ENCODE measurements around the gene AGO4.
A peak's percentile ranks its signal among the peaks of the same experiment; 100 is the strongest.

The AGO4 gene

DNA sequence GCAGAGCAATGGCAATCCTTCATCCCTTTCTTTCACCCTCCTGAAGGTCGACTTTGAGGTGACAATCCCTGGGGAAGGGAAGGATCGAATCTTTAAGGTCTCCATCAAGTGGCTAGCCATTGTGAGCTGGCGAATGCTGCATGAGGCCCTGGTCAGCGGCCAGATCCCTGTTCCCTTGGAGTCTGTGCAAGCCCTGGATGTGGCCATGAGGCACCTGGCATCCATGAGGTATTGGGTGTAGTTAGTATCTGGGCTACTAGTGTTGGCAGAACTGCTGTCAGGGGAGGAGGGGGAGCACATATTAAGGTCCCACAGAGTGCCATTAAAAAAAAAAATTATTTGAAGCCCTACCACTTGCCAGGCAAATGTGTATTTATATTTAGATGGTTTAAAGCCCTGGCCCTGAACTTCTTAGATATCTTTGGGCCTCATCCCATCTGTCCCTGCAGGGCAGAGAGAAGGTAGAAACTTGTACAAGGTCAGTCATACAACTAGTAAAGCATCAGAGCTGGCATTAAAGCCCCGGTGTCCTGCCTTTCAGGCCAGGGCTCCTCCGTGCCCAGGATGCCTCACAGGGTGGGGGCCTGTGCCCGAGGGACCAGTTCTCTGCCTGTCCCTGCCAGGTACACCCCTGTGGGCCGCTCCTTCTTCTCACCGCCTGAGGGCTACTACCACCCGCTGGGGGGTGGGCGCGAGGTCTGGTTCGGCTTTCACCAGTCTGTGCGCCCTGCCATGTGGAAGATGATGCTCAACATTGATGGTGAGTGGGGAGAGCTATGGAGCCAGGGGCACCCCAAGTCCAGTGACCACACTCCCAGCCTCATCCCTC, 85.4 kb downstream of the AGO4 start:
- peaks cover 15% of the 10 kb centered on the region for H3K4me1 Mint-ChIP-seq
- H3K27ac Mint-ChIP-seq, result peak overlapping the region; percentile 56
- peaks cover 93% of the 10 kb centered on the region for H3K36me3 Mint-ChIP-seq
- DNase-seq (ENCODE audit: low spot score in 2 of 2) (no peak), ATAC-seq (peak; percentile 11)
- no peak overlapping the region for H3K4me3 Mint-ChIP-seq
- no peaks in the 10 kb centered on the region for H3K9me3 Mint-ChIP-seq

DNA sequence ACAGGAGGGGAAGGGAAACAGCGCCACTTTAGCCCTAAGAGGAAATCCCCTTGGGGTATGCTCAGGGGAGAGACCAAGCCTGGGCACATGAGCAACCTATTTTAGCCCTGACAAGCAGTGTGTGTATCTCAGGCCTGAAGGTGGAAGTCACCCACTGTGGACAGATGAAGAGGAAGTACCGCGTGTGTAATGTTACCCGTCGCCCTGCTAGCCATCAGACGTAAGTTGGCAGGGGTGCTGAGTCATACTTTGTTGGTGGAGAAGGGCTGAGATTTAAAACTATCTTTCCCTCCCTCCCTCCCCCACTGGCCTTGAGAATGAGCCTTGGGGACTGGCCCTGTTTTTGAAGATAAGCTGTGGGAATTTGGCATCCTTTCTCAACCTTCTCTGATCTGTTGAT, 86.4 kb downstream of the AGO4 start:
- DNase-seq (ENCODE audit: low spot score in 2 of 2), result no peak
- no peak overlapping the region for H3K4me3 Mint-ChIP-seq
- H3K4me1 Mint-ChIP-seq, result peaks cover 9% of the 10 kb centered on the region
- peak; percentile 55 for ATAC-seq
- peaks cover 92% of the 10 kb centered on the region for H3K36me3 Mint-ChIP-seq
- H3K9me3 Mint-ChIP-seq, result no peaks in the 10 kb centered on the region
- peak overlapping the region; percentile 56 for H3K27ac Mint-ChIP-seq

DNA sequence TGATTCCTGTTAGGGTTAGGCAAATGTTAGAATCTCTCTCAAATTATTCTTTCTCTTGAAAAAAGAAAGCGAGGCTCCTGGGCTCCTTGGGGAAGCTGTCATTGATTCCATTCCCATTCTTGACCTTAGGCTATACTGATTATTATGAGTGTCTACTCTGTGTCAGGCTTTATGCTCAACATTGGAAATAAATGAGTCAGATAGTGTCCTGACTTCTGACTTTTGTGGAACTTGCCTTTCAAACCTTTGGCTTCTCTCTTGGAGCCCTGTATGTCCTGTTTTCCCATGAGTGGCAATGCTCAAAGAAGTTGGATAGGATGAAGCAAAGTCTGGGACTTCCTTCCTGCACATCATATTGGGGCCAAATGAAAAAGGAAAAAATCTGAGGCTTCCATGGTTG, 86.8 kb downstream of the AGO4 start:
- H3K4me1 Mint-ChIP-seq, result peaks cover 9% of the 10 kb centered on the region
- no peak for ATAC-seq

DNA sequence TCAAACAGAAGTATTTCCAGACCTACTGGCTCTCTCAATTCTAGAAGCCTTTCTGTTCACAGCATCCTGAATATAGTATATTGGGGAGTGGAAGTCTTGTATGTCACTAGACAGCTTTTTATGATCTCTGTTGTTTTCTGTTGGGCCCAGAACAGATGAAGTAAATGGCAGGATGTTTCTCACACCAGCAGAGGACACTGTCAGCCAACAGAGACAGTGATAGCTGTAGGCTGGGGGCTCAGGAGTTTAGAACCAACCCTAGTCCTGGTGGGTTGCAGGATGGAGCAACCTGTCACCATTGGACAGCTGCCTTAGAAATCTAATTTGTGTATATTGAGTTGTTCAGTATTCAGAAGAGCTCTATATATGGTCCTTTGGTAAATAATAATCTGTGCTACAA, 92.1 kb downstream of the AGO4 start:
- ATAC-seq (no peak), DNase-seq (ENCODE audit: low spot score in 2 of 2) (no peak)
- H3K27ac Mint-ChIP-seq, result no peak overlapping the region
- H3K4me3 Mint-ChIP-seq, result no peak overlapping the region
- peaks cover 85% of the 10 kb centered on the region for H3K36me3 Mint-ChIP-seq
- H3K4me1 Mint-ChIP-seq, result no peaks in the 10 kb centered on the region
- no peaks in the 10 kb centered on the region for H3K9me3 Mint-ChIP-seq

More for the DNA sequence above, 86.8 kb downstream of the AGO4 start:
- no peak overlapping the region for H3K27ac Mint-ChIP-seq
- H3K9me3 Mint-ChIP-seq, result no peaks in the 10 kb centered on the region
- H3K36me3 Mint-ChIP-seq, result peaks cover 92% of the 10 kb centered on the region
- no peak overlapping the region for H3K4me3 Mint-ChIP-seq
- DNase-seq (ENCODE audit: low spot score in 2 of 2), result no peak

DNA sequence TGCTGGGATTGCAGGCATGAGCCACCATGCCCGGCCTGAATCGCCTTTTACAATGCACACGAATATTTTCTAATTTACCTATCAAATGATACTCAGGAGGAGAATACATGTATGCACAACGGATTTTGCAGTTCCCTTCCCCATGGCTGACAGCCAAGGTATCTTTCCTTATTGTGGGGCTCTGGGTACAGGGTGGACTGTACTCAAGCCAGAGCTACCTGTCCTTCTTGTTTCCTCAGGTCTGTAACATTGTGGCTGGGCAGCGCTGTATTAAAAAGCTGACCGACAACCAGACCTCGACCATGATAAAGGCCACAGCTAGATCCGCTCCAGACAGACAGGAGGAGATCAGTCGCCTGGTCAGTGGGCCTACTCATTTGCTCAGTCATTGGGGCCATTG, 93.4 kb downstream of the AGO4 start:
- Mint-ChIP-seq H3K9me3 (no peaks in the 10 kb centered on the region), H3K4me3 (no peak overlapping the region), H3K36me3 (peaks cover 89% of the 10 kb centered on the region), H3K4me1 (no peaks in the 10 kb centered on the region), H3K27ac (no peak overlapping the region)
- no peak for DNase-seq (ENCODE audit: low spot score in 2 of 2)
- ATAC-seq, result no peak

DNA sequence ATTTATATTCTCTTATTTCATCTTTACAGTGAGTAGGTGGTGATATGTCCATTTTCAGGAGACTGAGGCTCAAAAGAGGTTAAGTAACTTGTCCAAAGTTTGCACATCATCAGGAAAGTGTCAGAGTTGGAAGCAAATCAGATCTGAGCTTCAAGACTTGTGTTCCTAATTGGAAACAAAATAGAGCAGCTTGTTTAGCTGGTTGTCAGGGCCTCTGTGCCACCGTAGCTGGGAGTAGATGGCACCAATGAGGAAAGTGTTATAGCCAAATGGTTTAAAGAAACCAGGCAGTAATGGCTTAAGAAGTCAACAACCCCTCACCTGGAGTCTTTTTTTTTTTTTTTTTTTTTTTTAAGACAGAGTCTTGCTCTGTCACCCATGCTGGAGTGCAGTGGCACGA, 94.9 kb downstream of the AGO4 start:
- Mint-ChIP-seq H3K4me1 (no peaks in the 10 kb centered on the region), H3K36me3 (peaks cover 92% of the 10 kb centered on the region), H3K9me3 (no peaks in the 10 kb centered on the region), H3K27ac (no peak overlapping the region), H3K4me3 (no peak overlapping the region)
- DNase-seq (ENCODE audit: low spot score in 2 of 2) (no peak), ATAC-seq (no peak)

Measured in stimulated activated effector memory CD8-positive, alpha-beta T cell treated with anti-CD3 and anti-CD28 coated beads, Interleukin-12 subunit alpha, Interleukin-12 subunit beta, amount 100 ng/mL, for 72 hours (primary cell).